Loucy (cell line): Measurements from ENCODE around the gene DCAF11.

Experiments
- H2AFZ ChIP-seq: fragments of 200-600 bp; sonication (generic); 2 replicates; pipeline ENCODE4 v1.6.0; 2016; ENCODE audit warnings: antibody characterized with exemption, mild to moderate bottlenecking, low read length, moderate library complexity
- H3F3A ChIP-seq: fragments of 200-600 bp; 2 replicates; pipeline ENCODE4 v1.6.0; 2016; ENCODE audit warnings: antibody characterized with exemption, low read depth, mild to moderate bottlenecking
- H3K27me3 ChIP-seq: fragments of 200-600 bp; sonication (generic); 2 replicates; pipeline ENCODE4 v1.6.1; 2014; ENCODE audit warnings: low read length, mild to moderate bottlenecking; ENCODE audit not compliant: insufficient read depth, poor library complexity, severe bottlenecking
- H3K36me3 ChIP-seq: fragments of 200-600 bp; sonication (generic); 2 replicates; pipeline ENCODE4 v1.6.1; 2016; ENCODE audit warnings: low read length; ENCODE audit not compliant: insufficient read depth
- H3K4me1 ChIP-seq: fragments of 200-600 bp; sonication (generic); 2 replicates; pipeline ENCODE4 v1.5.1; 2014; ENCODE audit warnings: low read length, mild to moderate bottlenecking; ENCODE audit not compliant: insufficient read depth, poor library complexity, severe bottlenecking
- H3K4me2 ChIP-seq: fragments of 200-600 bp; sonication (generic); 2 replicates; pipeline ENCODE4 v1.6.0; 2014; ENCODE audit warnings: antibody characterized with exemption, low read length, low read depth, mild to moderate bottlenecking; ENCODE audit not compliant: poor library complexity, severe bottlenecking
- H3K4me3 ChIP-seq: fragments of 200-600 bp; sonication (generic); 2 replicates; pipeline ENCODE4 v1.5.1; 2014; ENCODE audit warnings: low read length, mild to moderate bottlenecking, mixed read lengths; ENCODE audit not compliant: poor library complexity, severe bottlenecking
- H3K79me2 ChIP-seq: fragments of 200-600 bp; sonication (generic); 2 replicates; pipeline ENCODE4 v1.6.1; 2014; ENCODE audit warnings: low read length; ENCODE audit not compliant: insufficient read depth
- H3K9ac ChIP-seq: fragments of 200-600 bp; sonication (generic); 2 replicates; pipeline ENCODE4 v1.6.0; 2014; ENCODE audit warnings: mild to moderate bottlenecking, low read depth, low read length, moderate library complexity; ENCODE audit not compliant: poor library complexity, severe bottlenecking
- H3K9me2 ChIP-seq: fragments of 200-600 bp; sonication (generic); replicated peaks from 2 replicates; pipeline ENCODE4 v1.6.1; 2016; ENCODE audit warnings: low read depth, low read length, mixed read lengths
- H3K9me3 ChIP-seq: fragments of 200-600 bp; sonication (generic); 2 replicates; pipeline ENCODE4 v1.6.1; 2014; ENCODE audit warnings: mild to moderate bottlenecking, antibody characterized with exemption, low read length, low read depth; ENCODE audit not compliant: insufficient read depth
- H4K20me1 ChIP-seq: fragments of 200-600 bp; sonication (generic); 2 replicates; pipeline ENCODE4 v1.6.0; 2014; ENCODE audit warnings: antibody characterized with exemption, low read length, mild to moderate bottlenecking; ENCODE audit not compliant: insufficient read depth, poor library complexity, severe bottlenecking
- CTCF ChIP-seq: fragments of 200-600 bp; sonication (generic); conservative IDR thresholded peaks from 2 replicates; pipeline ENCODE4 v1.5.1; 2014; ENCODE audit warnings: mild to moderate bottlenecking, antibody characterized with exemption, low read length
- EZH2phosphoT487 ChIP-seq: fragments of 200-600 bp; IDR thresholded peaks from 2 replicates; pipeline ENCODE4 v1.6.1; 2018; ENCODE audit warnings: antibody characterized with exemption, mild to moderate bottlenecking, moderate library complexity, borderline replicate concordance

DCAF11 gene

DNA sequence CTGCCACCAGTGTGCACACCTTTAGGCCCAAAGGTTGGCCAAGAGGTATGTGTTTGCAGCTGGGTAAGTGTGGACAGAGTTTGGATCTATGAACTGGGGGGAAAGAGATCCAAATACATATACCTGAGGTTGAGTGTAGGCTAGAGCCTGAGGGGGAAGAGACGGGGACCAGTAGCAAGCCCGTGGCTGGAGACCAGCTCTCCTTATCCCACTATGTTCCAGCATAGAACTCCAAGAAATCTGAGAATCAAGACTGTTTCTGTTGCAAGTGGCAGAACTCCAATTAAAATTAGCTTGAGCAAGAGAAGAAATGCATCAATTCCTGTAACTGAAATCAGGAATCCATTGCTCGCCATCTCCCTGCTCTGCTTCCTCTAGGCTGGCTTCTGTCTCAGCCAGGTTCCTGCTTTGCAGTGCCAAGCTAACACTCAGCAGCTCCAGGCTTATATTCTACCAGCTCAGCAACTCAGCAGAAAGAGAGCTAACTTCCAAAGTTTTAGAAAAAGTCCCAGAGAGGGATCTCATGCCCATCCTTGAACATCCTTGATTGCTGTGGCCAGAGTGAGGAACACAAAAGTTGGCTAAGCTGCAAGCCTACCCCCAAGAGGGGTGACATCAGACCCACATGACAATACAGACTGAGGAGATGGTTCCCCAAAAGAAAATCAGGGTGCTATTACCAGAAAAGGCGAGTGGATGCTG is 21.9 kb upstream of the DCAF11 start:
- Histone ChIP-seq H3F3A (no peaks in the 10 kb centered on the region; the same call in 1 of the 2 replicates), H3K36me3 (no peaks in the 10 kb centered on the region), H3K9me3 (no peaks in the 10 kb centered on the region), H3K9ac (peak overlapping the region; percentile 99), H3K4me2 (peak overlapping the region; percentile 90), H3K4me1 (peaks cover 26% of the 10 kb centered on the region), H3K27me3 (no peaks in the 10 kb centered on the region), H4K20me1 (no peaks in the 10 kb centered on the region), H3K4me3 (peak overlapping the region; percentile 93), H3K79me2 (peaks cover 33% of the 10 kb centered on the region), H2AFZ (no peak overlapping the region), H3K9me2 (no peaks in the 10 kb centered on the region)
- TF ChIP-seq CTCF, result no peak
- TF ChIP-seq EZH2phosphoT487, result no peak

DNA sequence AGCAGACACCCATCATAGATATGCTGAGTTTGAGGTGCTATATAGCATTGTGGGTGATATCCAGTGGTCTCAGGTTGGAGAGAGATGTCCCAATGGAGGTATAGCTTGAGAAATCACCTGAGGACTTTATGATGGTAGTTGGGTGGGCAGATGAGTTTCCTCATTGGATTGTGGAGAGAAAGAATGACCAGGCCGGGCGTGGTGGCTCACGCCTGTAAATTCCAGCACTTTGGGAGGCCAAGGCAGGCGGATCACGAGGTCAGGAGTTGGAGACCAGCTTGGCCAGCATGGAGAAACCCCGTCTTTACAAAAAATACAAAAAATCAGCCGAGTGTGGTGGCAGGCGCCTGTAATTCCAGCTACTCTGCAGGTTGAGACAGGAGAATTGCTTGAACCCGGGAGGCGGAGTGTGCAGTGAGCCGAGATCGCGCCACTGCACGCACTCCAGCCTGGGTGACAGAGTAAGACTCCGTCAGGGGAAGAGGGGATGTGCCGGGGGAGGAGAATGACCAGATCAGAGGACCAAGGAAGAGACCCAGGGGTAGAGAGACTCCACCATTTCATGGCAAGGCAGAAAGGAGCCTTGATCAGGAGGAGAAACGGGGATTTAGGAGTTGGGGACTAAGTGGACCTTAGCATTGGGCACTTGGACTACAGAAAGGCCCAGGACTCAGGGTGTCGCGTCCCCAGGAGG is 21.2 kb upstream of the DCAF11 start:
- Histone ChIP-seq H3K4me1 (peaks cover 26% of the 10 kb centered on the region), H3K79me2 (peaks cover 33% of the 10 kb centered on the region), H4K20me1 (no peaks in the 10 kb centered on the region), H3K4me3 (peak overlapping the region; percentile 93), H3F3A (no peaks in the 10 kb centered on the region; the same call in 1 of the 2 replicates), H2AFZ (no peak overlapping the region), H3K27me3 (no peaks in the 10 kb centered on the region), H3K9me3 (no peaks in the 10 kb centered on the region), H3K4me2 (peak overlapping the region; percentile 90), H3K36me3 (no peaks in the 10 kb centered on the region), H3K9ac (peak overlapping the region; percentile 99), H3K9me2 (no peaks in the 10 kb centered on the region)
- TF ChIP-seq CTCF, result no peak
- no peak for TF ChIP-seq EZH2phosphoT487

- Histone ChIP-seq H3K4me3 (peak within 1 kb of the TSS; percentile 93), H3K27me3 (no peaks in the 10 kb centered on the region), H3K79me2 (peaks cover 33% of the 10 kb centered on the region), H4K20me1 (no peaks in the 10 kb centered on the region), H3K9me2 (no peaks in the 10 kb centered on the region), H3K9ac (peak within 1 kb of the TSS; percentile 99), H3K9me3 (no peaks in the 10 kb centered on the region), H2AFZ (peak within 1 kb of the TSS; percentile 65), H3K4me2 (peak within 1 kb of the TSS; percentile 90), H3K36me3 (no peaks in the 10 kb centered on the region; the same call in 1 of the 2 replicates), H3K4me1 (peaks cover 26% of the 10 kb centered on the region), H3F3A (no peaks in the 10 kb centered on the region; the same call in 1 of the 2 replicates)
- TF ChIP-seq EZH2phosphoT487 (no peak), CTCF (no peak)
These were observed 20.4 kb upstream of the DCAF11 start, which contains the start of gene PCK2 for GRCh38 chr14:24093901-24094840. Gene PCK2, plus strand, starts transcription at chr14:24094311. Its CDS starts 95 bp downstream, at chr14:24094406.
